ENCODE measurements around the gene ANKS3. TPM values are rescaled to one million over a fixed set of nuclear protein-coding genes. Genes with fewer than 3 reads are reported as not detected.
A peak's percentile ranks its signal among the peaks of the same experiment; 100 is the strongest.

Gene ANKS3
- total RNA-seq, 1 donor: 33.2 TPM

DNA sequence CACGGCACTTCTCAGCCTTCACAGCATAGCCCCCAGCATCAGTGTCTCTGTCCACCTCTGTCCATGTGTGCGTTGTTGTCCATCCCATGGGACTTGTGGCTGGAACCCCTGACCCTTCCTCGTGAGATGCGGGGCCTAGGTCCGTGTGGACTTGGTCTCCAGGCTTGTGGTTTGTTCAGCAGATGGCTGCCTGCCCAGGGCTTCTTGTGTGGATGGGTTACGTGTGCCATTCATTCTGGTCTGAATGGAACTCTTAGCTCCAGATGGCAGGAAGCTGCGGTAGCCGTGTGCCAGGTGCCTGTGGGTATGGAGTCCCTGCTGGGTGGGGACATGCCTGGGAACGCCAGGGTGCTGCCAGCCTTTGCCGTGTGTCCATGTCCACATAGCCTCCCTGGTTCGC lies 72.4 kb downstream of the ANKS3 start:
- TF ChIP-seq, protein P1, sequence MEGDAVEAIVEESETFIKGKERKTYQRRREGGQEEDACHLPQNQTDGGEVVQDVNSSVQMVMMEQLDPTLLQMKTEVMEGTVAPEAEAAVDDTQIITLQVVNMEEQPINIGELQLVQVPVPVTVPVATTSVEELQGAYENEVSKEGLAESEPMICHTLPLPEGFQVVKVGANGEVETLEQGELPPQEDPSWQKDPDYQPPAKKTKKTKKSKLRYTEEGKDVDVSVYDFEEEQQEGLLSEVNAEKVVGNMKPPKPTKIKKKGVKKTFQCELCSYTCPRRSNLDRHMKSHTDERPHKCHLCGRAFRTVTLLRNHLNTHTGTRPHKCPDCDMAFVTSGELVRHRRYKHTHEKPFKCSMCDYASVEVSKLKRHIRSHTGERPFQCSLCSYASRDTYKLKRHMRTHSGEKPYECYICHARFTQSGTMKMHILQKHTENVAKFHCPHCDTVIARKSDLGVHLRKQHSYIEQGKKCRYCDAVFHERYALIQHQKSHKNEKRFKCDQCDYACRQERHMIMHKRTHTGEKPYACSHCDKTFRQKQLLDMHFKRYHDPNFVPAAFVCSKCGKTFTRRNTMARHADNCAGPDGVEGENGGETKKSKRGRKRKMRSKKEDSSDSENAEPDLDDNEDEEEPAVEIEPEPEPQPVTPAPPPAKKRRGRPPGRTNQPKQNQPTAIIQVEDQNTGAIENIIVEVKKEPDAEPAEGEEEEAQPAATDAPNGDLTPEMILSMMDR (IDR thresholded peaks at IDR 0.05; ENCODE audit: insufficient read depth, low read depth, low read length): no peak
- no peak for DNase-seq (ENCODE audit: low read depth)
- no peak overlapping the region for H3K4me3 ChIP-seq (ENCODE audit: low read depth, low read length)

DNA sequence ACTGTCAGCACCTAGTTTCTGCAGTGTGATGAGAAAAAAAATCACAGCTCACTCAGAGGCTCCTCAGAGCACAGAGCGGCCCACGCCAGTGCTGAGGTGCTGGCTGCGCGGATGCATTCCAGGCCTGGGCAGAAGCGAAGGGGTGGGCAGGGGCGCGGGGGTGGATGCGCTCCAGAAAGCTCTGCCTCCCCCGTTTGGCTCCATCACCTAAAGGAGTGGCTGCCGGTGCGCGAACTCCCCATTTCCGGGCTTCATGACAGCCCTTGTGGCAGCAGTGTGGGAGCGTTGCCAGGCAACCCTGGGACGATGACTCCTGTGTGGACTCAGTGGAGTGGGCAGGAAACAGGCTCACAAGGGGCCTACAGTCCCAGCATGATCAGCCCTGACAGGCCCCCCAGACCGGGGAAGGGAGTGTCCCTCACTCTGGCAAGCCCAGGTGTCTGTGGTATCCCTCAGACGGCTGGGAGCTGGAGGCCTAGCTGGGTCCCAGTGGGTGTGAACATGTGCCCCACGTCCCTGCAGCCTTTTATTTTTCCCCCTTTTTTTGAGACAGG lies 73.5 kb downstream of the ANKS3 start:
- TF ChIP-seq, protein P1 (IDR thresholded peaks at IDR 0.05; ENCODE audit: insufficient read depth, low read depth, low read length): no peak
- peak; percentile 39 for DNase-seq (ENCODE audit: low read depth)
- H3K4me3 ChIP-seq (ENCODE audit: low read depth, low read length): no peak overlapping the region

DNA sequence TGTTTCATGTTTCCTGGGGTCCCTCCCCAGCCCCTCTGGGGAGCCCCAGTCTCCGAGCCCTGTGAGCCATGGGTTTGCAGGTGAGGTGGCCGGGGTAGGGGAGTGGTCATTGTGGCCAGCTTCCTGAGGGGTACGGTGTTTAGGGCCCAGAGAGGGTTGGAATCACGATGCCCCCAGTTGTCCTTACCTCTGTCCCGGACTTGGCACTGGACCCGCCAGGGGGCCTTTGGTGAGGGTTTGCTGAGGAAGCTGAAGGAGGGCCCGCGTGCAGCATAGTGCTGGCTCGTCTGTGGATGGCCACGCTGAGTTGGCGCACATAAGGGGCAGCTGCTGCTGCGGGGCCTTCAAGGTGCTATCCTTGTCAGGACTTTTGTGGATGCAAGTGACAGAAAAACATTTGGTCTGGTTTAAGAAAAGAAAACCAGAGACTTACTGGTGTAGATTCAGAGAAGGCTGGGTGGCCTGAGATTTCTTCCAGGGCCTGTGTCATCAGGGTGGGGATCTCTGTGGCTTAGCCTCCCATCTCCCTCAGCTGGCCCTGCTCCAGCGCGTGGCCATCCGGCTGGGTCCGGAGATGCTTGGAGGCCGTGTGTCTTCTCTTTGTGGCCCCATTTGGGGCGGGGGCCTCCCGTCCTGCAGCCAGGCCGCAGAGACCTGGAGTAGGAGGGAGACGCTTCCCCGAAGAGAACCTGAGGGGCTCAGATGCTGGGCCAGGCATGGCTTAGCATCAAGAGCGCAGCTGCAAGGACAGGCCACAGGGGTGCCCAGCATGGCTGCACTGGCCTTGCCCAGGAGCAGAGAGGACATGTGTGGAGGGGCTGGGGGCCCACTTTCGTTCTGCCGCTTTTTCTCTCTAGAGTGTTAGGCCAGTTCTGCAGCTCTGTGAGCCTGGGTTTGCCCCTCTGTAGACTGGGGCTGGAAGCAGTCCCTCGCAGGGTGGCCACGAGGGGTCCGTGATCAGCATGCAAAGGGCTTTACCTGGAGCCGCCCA lies 74.4 kb downstream of the ANKS3 start:
- TF ChIP-seq, protein P1 (IDR thresholded peaks at IDR 0.05; ENCODE audit: insufficient read depth, low read depth, low read length): no peak
- no peak overlapping the region for H3K4me3 ChIP-seq (ENCODE audit: low read depth, low read length)
- no peak for DNase-seq (ENCODE audit: low read depth)

DNA sequence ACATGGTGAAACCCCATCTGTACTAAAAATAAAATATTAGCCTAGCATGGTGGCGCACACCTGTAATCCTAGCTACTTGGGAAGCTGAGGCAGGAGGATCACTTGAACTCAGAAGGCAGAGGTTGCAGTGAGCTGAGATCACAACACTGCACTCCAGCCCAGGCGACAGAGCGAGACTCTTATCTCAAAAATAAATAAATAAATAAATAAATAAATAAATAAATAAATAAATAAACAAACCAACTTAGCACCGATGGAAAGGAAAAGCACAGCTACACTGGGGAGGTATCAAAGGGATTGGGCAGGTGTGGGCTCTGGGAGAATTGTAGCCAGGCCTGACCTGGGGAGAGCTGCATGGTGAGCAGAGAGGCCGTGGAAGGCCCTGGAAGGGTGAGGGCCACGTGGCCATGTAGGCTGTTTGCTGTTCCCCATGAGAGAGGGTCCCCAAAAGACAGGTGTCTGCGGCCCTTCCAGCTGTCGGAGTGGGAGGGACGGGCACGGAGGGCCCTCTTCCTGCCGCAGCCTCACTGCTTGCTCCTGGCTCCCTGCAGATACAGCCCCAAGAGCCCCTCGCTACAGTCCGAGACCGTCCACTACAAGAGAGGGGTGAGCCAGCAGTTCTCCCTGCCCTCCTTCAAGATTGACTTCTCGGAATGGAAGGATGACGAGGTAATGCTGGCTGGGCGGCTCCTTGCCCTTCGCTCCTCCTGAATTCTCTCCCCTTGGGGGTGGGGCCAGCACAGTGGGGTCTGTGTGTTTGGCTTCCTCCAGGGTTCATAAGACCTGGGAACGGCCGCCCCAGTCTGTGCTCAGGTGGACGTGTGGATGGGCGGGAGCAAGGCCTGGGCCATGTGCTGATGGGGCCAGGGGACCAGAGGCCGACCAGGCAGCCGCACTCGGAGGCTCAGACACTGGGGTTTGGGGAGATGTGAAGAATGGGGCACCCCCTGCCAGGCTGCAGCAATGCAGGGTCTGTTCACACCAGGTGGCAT lies 77.1 kb downstream of the ANKS3 start:
- H3K4me3 ChIP-seq (ENCODE audit: low read depth, low read length): no peak overlapping the region
- TF ChIP-seq, protein P1 (IDR thresholded peaks at IDR 0.05; ENCODE audit: insufficient read depth, low read depth, low read length): no peak
- no peak for DNase-seq (ENCODE audit: low read depth)

DNA sequence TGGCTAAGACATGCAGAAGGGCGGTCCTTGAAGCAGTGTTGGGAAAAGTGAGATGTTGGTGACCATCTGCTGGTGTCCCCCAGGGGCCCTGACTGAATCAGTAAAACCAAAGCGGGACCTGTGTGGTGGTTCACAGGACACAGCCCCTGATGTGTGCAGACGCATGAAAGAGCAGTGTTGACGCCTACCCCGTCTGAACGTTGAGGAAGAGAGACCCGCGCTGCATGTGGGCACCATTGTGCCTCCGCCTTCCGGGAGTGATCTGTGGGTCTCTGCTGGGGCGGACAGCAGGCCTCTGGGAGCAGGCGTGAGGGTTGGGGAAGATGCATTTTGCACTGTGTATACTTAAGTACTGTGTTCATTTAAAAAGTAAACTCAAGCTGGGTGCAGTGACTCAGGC lies 77.8 kb downstream of the ANKS3 start:
- DNase-seq (ENCODE audit: low read depth): no peak
- TF ChIP-seq, protein P1 (IDR thresholded peaks at IDR 0.05; ENCODE audit: insufficient read depth, low read depth, low read length): no peak
- no peak overlapping the region for H3K4me3 ChIP-seq (ENCODE audit: low read depth, low read length)

DNA sequence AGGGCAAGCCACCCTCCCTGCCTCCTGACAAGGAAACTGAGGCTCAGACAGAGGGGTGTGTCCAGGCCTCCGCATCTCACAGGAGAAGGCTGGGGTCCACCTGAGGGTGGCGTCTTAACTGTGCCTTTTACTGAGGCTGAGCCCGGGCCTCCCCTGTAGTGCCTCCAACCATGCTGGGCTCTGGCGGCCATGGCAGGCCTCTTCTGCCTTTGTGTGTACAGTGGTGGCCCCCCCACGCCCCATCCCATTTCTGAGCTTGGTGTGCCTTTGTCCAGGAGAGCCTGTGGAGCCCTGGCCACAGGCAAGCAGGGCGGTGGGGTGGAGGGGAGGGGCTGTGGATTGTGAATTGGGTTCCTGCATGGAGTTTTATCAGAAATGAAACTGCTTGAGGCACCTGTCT lies 78.3 kb downstream of the ANKS3 start:
- no peak for DNase-seq (ENCODE audit: low read depth)
- TF ChIP-seq, protein P1 (IDR thresholded peaks at IDR 0.05; ENCODE audit: insufficient read depth, low read depth, low read length): no peak
- no peak overlapping the region for H3K4me3 ChIP-seq (ENCODE audit: low read depth, low read length)

All from fibroblast of villous mesenchyme (primary cell).